Measurements from ENCODE around the gene GMCL1. TPM values are rescaled to one million over a fixed set of nuclear protein-coding genes. Genes with fewer than 3 reads are reported as not detected.
"Not testable (repeated sequence)": the region's sequence is repeated elsewhere in the genome, so short reads cannot be mapped to it uniquely, and the experiment has no call there.

The GMCL1 gene
- total RNA-seq, 1 donor from 2014 or later = 28.0 TPM

- Mint-ChIP-seq H3K27ac (no peak overlapping the region), H3K4me3 (no peak overlapping the region)
These were observed 17.8 kb downstream of the GMCL1 start for GRCh38 chr2:69847068-69847828.

GRCh38 chr2:69848186-69848790 is 18.8 kb downstream of the GMCL1 start:
- Mint-ChIP-seq H3K27me3 (no peaks in the 10 kb centered on the region), H3K9me3 (no peaks in the 10 kb centered on the region), H3K36me3 (ENCODE audit: low read depth) (peaks cover 40% of the 10 kb centered on the region), H3K4me1 (peaks cover 8% of the 10 kb centered on the region), H3K27ac (no peak overlapping the region), H3K4me3 (no peak overlapping the region)
- intact Hi-C loops (cut with micrococcal nuclease) = no loop called here
- peak; percentile 45 for DNase-seq

More at GRCh38 chr2:69847068-69847828, 17.8 kb downstream of the GMCL1 start:
- intact Hi-C loops (cut with micrococcal nuclease) = no loop called here
- H3K27me3 Mint-ChIP-seq = no peaks in the 10 kb centered on the region
- H3K4me1 Mint-ChIP-seq = peaks cover 8% of the 10 kb centered on the region
- no peak for DNase-seq
- no peaks in the 10 kb centered on the region for H3K9me3 Mint-ChIP-seq
- peaks cover 40% of the 10 kb centered on the region for H3K36me3 Mint-ChIP-seq (ENCODE audit: low read depth)

DNA sequence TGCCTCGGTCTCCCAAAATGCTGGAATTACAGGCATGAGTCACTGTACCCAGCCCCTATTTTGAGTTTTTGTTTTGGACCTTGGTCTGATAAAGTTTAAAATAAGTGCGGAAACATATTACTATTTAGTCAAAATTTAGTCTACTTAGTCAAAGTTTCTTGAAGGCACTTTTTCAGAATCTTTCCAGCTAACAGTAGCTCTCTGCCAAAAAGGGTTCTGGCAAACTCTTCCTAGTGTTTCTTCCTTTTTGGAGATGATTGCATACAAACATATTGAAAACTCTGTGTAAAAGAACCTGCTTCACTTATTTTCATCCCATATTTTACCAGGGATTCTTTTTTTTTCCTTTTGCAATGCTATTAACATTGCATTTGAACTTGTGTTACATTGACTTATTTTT is 28.8 kb downstream of the GMCL1 start:
- Mint-ChIP-seq H3K36me3 (ENCODE audit: low read depth) (peaks cover 21% of the 10 kb centered on the region), H3K4me1 (no peaks in the 10 kb centered on the region), H3K9me3 (no peaks in the 10 kb centered on the region), H3K27me3 (no peaks in the 10 kb centered on the region), H3K4me3 (no peak overlapping the region), H3K27ac (no peak overlapping the region)
- no peak for DNase-seq
- intact Hi-C loops (cut with micrococcal nuclease) = no loop called here

DNA sequence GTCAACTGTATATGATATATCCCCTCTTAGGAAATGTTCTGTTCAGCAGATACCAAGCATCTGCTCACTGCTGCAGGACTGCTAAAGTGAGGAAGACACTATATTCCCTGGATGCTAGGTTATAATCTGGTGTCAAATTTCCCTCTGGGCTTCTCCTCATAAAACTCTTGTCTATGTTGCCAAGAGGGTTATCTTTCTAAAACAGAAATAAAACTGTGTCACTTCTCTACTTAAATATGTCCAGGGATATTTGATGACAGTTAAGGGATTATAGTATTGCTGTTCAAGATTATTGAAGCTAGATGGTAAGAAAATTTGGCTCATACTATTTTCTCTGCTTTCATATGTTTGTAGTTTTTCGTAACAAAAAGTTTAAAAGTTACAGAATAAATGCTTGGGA is 33.8 kb downstream of the GMCL1 start:
- Mint-ChIP-seq H3K9me3 (no peaks in the 10 kb centered on the region), H3K36me3 (ENCODE audit: low read depth) (peaks cover 28% of the 10 kb centered on the region), H3K27me3 (no peaks in the 10 kb centered on the region), H3K4me3 (no peak overlapping the region), H3K4me1 (no peaks in the 10 kb centered on the region), H3K27ac (no peak overlapping the region)
- DNase-seq = no peak
- intact Hi-C loops (cut with micrococcal nuclease) = no loop called here

DNA sequence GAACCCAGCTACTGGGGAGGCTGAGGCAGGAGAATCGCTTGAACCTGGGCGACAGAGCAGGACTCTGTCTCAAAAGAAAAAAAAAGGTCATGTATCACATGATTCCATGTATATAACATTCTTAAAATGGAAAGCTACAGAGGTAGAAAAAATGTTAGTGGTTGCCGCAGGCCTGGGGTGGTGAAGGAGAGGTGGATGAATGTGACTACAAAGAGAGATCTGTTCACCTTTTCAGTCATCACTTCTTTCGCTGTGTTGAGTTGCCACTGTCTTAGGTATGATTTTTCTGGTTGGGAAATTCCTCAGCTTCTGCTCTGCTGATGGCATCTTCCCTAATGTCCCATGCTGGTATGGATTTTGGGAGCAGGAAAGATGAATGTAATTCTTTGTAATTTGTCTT is 59.0 kb downstream of the GMCL1 start:
- Mint-ChIP-seq H3K4me1 (peaks cover 5% of the 10 kb centered on the region), H3K4me3 (no peak overlapping the region), H3K27ac (no peak overlapping the region), H3K9me3 (peaks cover 9% of the 10 kb centered on the region), H3K27me3 (no peaks in the 10 kb centered on the region), H3K36me3 (ENCODE audit: low read depth) (no peaks in the 10 kb centered on the region)
- no peak for DNase-seq
- intact Hi-C loops (cut with micrococcal nuclease) = no loop called here

- Mint-ChIP-seq H3K4me3 (no peak overlapping the region), H3K27ac (no peak overlapping the region), H3K27me3 (no peaks in the 10 kb centered on the region), H3K9me3 (peaks cover 9% of the 10 kb centered on the region), H3K4me1 (peaks cover 10% of the 10 kb centered on the region), H3K36me3 (ENCODE audit: low read depth) (peaks cover 4% of the 10 kb centered on the region)
- no peak for DNase-seq
- intact Hi-C loops (cut with micrococcal nuclease) = no loop called here
These were observed 59.8 kb downstream of the GMCL1 start for GRCh38 chr2:69889302-69889701.

GRCh38 chr2:69890881-69891280 is 61.4 kb downstream of the GMCL1 start:
- Mint-ChIP-seq H3K27me3 (no peaks in the 10 kb centered on the region), H3K4me3 (no peak overlapping the region), H3K36me3 (ENCODE audit: low read depth) (peaks cover 11% of the 10 kb centered on the region), H3K9me3 (peaks cover 9% of the 10 kb centered on the region), H3K27ac (no peak overlapping the region), H3K4me1 (peaks cover 15% of the 10 kb centered on the region)
- DNase-seq = no peak
- intact Hi-C loops (cut with micrococcal nuclease) = loop anchor here (10.0 kb wide), 1 partner anchor 166 kb away; no protein-coding TSS in a partner anchor

DNA sequence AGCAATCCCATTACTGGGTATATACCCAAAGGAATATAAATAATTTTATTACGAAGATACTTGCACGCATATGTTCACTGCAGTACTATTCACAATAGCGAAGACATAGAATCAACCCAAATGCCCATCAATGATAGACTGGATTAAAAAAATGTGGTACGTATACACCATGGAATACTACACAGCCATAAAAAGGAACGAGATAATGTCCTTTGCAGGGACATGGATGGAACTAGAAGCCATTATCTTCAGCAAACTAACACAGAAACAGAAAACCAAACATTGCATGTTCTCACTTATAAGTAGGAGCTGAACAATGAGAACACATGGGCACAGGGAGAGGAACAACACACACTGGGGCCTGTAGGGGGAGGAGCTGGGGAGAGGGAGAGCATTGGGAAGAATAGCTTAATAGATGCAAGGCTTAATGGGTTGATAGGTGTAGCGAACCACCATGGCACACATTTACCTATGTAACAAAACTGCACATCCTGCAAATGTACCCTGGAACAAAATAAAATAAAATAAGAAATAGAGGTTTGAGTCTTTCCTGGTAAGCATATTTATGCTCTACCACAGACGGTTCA is 63.5 kb downstream of the GMCL1 start:
- H3K27ac Mint-ChIP-seq = peak overlapping the region; percentile 97
- H3K4me1 Mint-ChIP-seq = peaks cover 25% of the 10 kb centered on the region
- not testable (repeated sequence) for DNase-seq, H3K9me3 Mint-ChIP-seq, H3K27me3 Mint-ChIP-seq
- peak overlapping the region; percentile 99 for H3K4me3 Mint-ChIP-seq
- intact Hi-C loops (cut with micrococcal nuclease) = loop anchor here (10.0 kb wide), 1 partner anchor 168 kb away; no protein-coding TSS in a partner anchor
- H3K36me3 Mint-ChIP-seq (ENCODE audit: low read depth) = peaks cover 24% of the 10 kb centered on the region

- Mint-ChIP-seq H3K4me3 (peak within 1 kb of the TSS; percentile 99), H3K9me3 (peaks cover 9% of the 10 kb centered on the region), H3K4me1 (peaks cover 28% of the 10 kb centered on the region), H3K36me3 (ENCODE audit: low read depth) (peaks cover 29% of the 10 kb centered on the region), H3K27ac (peak within 1 kb of the TSS; percentile 97), H3K27me3 (no peaks in the 10 kb centered on the region)
- intact Hi-C loops (cut with micrococcal nuclease) = loop anchor here (2.0 to 10.0 kb wide), 2 partner anchors 21 to 169 kb away; partner anchors contain the start of gene MXD1
- DNase-seq = peak; percentile 93
These were observed 64.5 kb downstream of the GMCL1 start, which contains the start of gene SNRNP27 for GRCh38 chr2:69893684-69894551. SNRNP27 (plus strand) TSS chr2:69893956; CDS start chr2:69893985, 29 bp downstream.

GRCh38 chr2:69894737-69895136 is 65.3 kb downstream of the GMCL1 start:
- H3K27ac Mint-ChIP-seq = peak overlapping the region; percentile 29
- peak overlapping the region; percentile 99 for H3K4me3 Mint-ChIP-seq
- peaks cover 36% of the 10 kb centered on the region for H3K36me3 Mint-ChIP-seq (ENCODE audit: low read depth)
- H3K27me3 Mint-ChIP-seq, DNase-seq, H3K9me3 Mint-ChIP-seq: not testable (repeated sequence)
- intact Hi-C loops (cut with micrococcal nuclease) = loop anchor here (2.0 to 10.0 kb wide), 2 partner anchors 20 to 170 kb away; partner anchors contain the start of gene MXD1
- peaks cover 28% of the 10 kb centered on the region for H3K4me1 Mint-ChIP-seq

- Mint-ChIP-seq H3K27ac (peak overlapping the region; percentile 87), H3K36me3 (ENCODE audit: low read depth) (peaks cover 56% of the 10 kb centered on the region), H3K27me3 (no peaks in the 10 kb centered on the region), H3K4me1 (peaks cover 44% of the 10 kb centered on the region), H3K4me3 (peak overlapping the region; percentile 87), H3K9me3 (no peaks in the 10 kb centered on the region)
- intact Hi-C loops (cut with micrococcal nuclease) = no loop called here
- peak; percentile 72 for DNase-seq
These were observed 72.9 kb downstream of the GMCL1 start for GRCh38 chr2:69902213-69902922.

GRCh38 chr2:69907216-69907615 is 77.8 kb downstream of the GMCL1 start:
- Mint-ChIP-seq H3K4me3 (no peak overlapping the region), H3K27me3 (no peaks in the 10 kb centered on the region), H3K36me3 (ENCODE audit: low read depth) (peaks cover 29% of the 10 kb centered on the region), H3K27ac (no peak overlapping the region), H3K4me1 (peaks cover 19% of the 10 kb centered on the region), H3K9me3 (no peaks in the 10 kb centered on the region)
- DNase-seq = peak; percentile 40
- intact Hi-C loops (cut with micrococcal nuclease) = no loop called here

Measured in activated CD4-positive, alpha-beta T cell treated with anti-CD3 and anti-CD28 coated beads, Interleukin-2, amount 10 ng/mL, durations not matched to agents 24 days and 14 days (primary cell).